M059J (cell line): ENCODE data around the gene CYCS. TPM values are rescaled to one million over a fixed set of nuclear protein-coding genes. Genes with fewer than 3 reads are reported as not detected.

Experiments used
- DNase-seq: peaks from one replicate; pipeline ENCODE4 v3.0.0-alpha.2; 2012; ENCODE audit warnings: low read depth
- total RNA-seq: library from RNA; depleted of rRNA; stranded (reverse); fragments of >200 nt; shearing (Covaris generic); gene quantifications from 2 replicates; pipeline ENCODE4 v1.2.3, GENCODE V29; 2014; rRNA removed

CYCS gene
- 111 and 215 TPM in 2 replicates for total RNA-seq

GRCh38 chr7:25125137-25125946 lies at the start of gene CYCS:
CYCS (minus strand) TSS chr7:25125260; CDS start chr7:25124119, 1,141 bp downstream.
- peak; percentile 100 for DNase-seq

- no peak for DNase-seq
Observed at GRCh38 chr7:25173184-25173583, 48.1 kb upstream of the CYCS start.

GRCh38 chr7:25171516-25171915 lies 46.5 kb upstream of the CYCS start:
- no peak for DNase-seq

- no peak for DNase-seq
Observed at GRCh38 chr7:25171071-25171470, 46.0 kb upstream of the CYCS start.

GRCh38 chr7:25169683-25170082 lies 44.6 kb upstream of the CYCS start:
- DNase-seq = no peak

- no peak for DNase-seq
Observed at GRCh38 chr7:25168145-25168544, 43.1 kb upstream of the CYCS start.

- no peak for DNase-seq
Observed at GRCh38 chr7:25167262-25167843, 42.3 kb upstream of the CYCS start.

- DNase-seq = peak; percentile 59
Observed at GRCh38 chr7:25159983-25160596, 35.0 kb upstream of the CYCS start.

- no peak for DNase-seq
Observed at GRCh38 chr7:25158966-25159365, 33.9 kb upstream of the CYCS start.

- DNase-seq = no peak
Observed at GRCh38 chr7:25151773-25152172, 26.7 kb upstream of the CYCS start.

- DNase-seq = no peak
Observed at GRCh38 chr7:25149836-25150235, 24.8 kb upstream of the CYCS start.

GRCh38 chr7:25148772-25149575 lies 23.9 kb upstream of the CYCS start:
- DNase-seq = no peak

GRCh38 chr7:25143763-25144162 lies 18.7 kb upstream of the CYCS start:
- no peak for DNase-seq

- DNase-seq = no peak
Observed at GRCh38 chr7:25139536-25139935, 14.5 kb upstream of the CYCS start.

- no peak for DNase-seq
Observed at GRCh38 chr7:25134358-25135010, 9.4 kb upstream of the CYCS start.

GRCh38 chr7:25132430-25132829 lies 7.4 kb upstream of the CYCS start:
- DNase-seq = no peak

- DNase-seq = no peak
Observed at GRCh38 chr7:25126751-25127150, 1.7 kb upstream of the CYCS start.

- DNase-seq = peak; percentile 31
Observed at GRCh38 chr7:25124465-25125136, 459 bp downstream of the CYCS start.

GRCh38 chr7:25122373-25122772 lies 2.7 kb downstream of the CYCS start:
- peak; percentile 42 for DNase-seq

GRCh38 chr7:25121599-25121998 lies 3.5 kb downstream of the CYCS start:
- no peak for DNase-seq

- no peak for DNase-seq
Observed at GRCh38 chr7:25119102-25119501, 6.0 kb downstream of the CYCS start.
